Right lung (tissue), 10 donors: Measurements from ENCODE around the gene CCDC78. TPM values are rescaled to one million over a fixed set of nuclear protein-coding genes. Genes with fewer than 3 reads are reported as not detected.

ENCODE experiments used
- DNase-seq, 2 donors: peaks; one replicate each; pipeline ENCODE4 v3.0.0-alpha.2; 2013
- long read RNA-seq, 8 donors: transcript quantifications; one replicate each; lab custom pipeline, GENCODE V29; 2026
- polyA plus RNA-seq, 5 donors: library from polyadenylated mRNA; unstranded; fragments of 120-200 nt; gene quantifications; one replicate each; pipeline versions ENCODE4 v1.2.1 to v1.2.3, GENCODE V29; 2013; ENCODE audit warnings: inconsistent platforms in 1 of 5, low replicate concordance in 1 of 5; ENCODE audit not compliant: insufficient read length in 5 of 5, insufficient read depth in 1 of 5

Gene CCDC78
- polyA plus RNA-seq = 10 to 100 TPM in 1 of 5 donors, 1 to 10 TPM in 4; 1.3 to 13.0 (median 6.3) TPM
- long read RNA-seq, donor 1 = 0 reads
- long read RNA-seq, donor 2 = 0 reads
- long read RNA-seq, donor 3 = 0 reads
- long read RNA-seq, donor 4 = 0 reads
- long read RNA-seq, donor 5 = 0 reads
- long read RNA-seq, donor 6, partial matches to known transcripts = 0 of 1 reads
- long read RNA-seq, donor 6, other reads (novel, unspliced or antisense) = 0 of 1 reads
- long read RNA-seq, donor 7 = 0 reads
- long read RNA-seq, donor 8 = 0 reads

DNA sequence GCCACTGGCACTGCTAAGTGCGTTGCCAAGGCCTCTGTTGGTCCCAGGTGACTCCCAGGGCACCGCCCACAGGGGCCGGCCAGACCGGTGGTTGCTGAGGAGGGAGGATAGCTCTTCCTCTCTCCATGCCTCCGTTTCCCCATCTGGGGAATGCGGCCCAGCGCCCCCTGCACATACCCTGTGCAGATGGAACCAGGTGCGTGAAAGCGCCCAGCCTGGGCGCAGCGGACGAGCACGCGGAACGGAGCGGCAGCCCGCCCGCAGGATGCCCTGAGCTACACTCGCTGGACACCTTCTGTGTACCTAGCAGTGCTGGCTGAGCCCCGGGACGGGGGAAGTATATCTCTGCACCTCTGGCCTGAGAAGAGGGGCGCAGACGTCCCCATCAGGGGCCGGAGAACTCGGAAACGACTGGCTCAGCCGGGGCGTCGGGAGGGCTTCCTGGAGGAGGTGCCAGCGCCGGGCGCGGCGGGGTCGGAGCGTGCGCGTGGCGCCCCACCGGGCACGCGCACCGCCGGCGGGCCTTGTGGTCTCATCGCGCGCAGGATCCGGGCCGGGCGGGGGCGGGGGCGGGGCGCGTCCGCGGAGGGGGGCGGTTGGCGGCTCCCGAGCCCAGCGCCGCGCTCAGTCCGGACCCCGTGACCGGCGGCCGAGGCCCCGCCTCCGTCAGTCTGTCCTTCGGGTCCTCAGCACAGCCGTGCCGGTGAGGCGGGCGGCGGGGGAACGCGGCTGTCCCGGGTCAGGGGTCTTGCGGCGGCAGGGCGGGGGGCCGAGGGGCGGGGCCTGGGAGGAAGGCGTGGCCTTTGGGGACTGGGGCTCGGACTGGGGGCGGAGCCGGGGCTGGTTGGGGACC is at the start of gene CCDC78, which contains the start of gene HAGHL:
Gene CCDC78 (minus strand): TSS at position 6 of the 853 bp plus-strand sequence. CDS start 76 bp downstream, outside the sequence.
Gene HAGHL (plus strand): TSS at position 669 of the 853 bp plus-strand sequence. CDS start 404 bp downstream, outside the sequence.
- no peak for DNase-seq

DNA sequence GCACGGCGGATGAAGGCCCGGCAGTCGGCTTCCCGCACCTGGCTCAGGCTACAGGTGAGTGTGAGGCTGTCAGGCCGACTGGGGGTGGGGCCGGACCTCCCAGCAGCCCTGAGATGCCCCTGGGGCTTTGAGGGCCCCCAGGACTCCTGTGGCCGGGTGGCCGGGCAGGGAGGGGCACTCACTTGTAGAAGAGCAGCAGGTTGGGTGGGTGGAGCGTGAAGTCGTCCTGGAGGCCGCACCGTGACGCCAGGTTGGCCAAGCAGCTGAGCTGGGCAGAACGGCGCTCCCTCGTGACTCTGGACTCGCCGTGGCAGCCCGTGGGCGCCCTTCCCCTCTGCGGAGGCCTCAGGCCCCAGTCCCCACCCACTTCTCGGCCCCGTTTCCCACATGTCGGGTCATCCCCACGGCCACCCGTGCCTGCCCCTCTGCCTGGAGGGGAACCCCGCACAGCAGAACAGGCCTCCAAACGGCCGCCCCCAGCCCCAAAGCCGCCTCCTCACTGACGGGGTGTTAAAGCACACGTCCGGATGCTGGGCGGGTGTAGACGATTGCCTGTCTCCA is 49.1 kb upstream of the CCDC78 start:
- DNase-seq = no peak

DNA sequence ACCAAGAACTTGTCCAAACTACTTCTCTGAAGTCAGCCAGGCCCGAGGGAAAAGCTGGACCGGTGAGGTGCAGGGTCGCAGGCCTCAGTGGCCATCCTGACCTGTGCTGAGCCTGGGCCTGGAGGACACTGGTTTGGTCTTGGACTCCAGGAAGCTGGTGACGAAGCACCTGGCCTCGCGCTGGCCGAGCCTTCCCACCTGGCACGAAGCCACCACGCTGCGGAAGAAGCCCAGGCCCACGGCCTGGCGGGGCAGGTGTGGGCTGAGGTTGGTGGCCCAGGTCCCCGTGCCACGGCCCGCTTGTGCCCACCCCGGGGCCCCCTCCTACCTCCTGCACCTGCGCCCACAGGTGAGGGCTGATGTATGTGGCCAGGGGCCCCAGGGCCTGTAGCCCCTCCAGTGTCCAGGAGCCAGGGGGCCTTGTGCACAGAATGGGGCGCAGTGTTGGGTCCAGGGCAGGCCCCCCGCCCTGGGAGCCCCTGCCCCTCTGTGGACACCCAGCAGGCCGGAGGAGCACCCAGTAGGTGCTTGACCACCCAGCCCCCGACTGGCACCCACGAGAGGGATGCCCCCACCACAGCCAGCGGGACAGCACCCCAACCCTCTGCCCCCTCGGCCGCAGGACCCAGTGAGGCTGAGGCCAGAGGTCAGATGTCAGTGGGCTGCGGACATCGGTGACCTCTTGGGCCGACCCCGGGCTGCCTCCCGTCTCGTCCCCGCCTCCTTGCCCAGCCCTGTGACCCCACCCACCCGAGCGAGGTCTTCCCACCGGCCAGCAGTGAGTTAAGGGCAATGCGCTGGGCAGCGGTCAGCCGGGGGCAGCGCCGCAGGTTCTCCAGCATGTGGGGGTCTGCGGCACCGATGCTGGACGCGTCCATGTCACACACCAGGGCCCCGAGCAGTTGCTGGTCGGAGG is 48.1 kb upstream of the CCDC78 start:
- no peak for DNase-seq

DNA sequence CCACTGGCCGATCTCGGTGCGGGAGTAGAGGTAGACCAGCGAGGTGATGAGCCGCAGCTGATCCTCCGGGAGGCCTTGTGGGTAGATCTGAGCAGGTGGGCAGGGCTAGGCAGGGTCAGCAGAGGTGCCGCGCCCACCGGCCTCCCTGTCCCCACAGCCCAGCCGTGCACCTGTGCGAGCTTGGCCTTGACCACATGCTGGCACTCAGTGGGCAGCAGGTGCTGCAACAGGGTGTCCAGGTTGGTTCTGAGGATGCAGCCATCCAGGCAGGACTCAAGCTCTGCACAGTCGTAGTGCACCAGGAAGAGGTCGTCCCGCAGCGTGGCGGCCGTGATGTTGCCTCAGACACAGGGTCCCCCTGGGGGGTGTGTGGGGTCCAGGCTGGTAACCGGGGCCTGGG is 46.7 kb upstream of the CCDC78 start:
- no peak for DNase-seq

- no peak for DNase-seq
Measured at GRCh38 chr16:770411-770810, 44.2 kb upstream of the CCDC78 start.

- DNase-seq = no peak
Measured at GRCh38 chr16:769934-770333, 43.7 kb upstream of the CCDC78 start.

GRCh38 chr16:769184-769784 is 43.0 kb upstream of the CCDC78 start:
- DNase-seq = no peak

- DNase-seq = no peak
Measured at GRCh38 chr16:768428-768827, 42.2 kb upstream of the CCDC78 start.

DNA sequence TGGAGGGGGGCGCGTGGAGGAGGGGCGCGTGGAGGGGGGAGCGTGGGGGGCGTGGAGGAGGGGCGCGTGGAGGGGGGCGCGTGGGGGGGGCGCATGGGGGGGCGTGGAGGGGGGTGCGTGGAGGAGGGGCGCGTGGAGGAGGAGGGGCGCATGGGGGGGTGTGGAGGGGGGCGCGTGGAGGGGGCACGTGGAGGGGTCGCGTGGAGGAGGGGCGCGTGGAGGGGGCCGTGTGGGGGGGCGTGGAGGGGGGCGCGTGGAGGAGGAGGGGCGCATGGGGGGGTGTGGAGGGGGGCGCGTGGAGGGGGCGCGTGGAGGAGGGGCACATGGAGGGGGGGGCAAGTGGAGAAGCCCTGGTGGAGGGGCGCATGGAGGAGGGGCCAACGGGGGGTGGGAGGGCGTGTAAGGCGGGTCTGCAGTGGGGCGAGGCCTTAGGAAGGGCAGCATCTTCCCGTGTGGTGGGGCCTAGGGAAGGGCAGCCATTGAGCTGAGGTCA is 41.5 kb upstream of the CCDC78 start:
- no peak for DNase-seq

DNA sequence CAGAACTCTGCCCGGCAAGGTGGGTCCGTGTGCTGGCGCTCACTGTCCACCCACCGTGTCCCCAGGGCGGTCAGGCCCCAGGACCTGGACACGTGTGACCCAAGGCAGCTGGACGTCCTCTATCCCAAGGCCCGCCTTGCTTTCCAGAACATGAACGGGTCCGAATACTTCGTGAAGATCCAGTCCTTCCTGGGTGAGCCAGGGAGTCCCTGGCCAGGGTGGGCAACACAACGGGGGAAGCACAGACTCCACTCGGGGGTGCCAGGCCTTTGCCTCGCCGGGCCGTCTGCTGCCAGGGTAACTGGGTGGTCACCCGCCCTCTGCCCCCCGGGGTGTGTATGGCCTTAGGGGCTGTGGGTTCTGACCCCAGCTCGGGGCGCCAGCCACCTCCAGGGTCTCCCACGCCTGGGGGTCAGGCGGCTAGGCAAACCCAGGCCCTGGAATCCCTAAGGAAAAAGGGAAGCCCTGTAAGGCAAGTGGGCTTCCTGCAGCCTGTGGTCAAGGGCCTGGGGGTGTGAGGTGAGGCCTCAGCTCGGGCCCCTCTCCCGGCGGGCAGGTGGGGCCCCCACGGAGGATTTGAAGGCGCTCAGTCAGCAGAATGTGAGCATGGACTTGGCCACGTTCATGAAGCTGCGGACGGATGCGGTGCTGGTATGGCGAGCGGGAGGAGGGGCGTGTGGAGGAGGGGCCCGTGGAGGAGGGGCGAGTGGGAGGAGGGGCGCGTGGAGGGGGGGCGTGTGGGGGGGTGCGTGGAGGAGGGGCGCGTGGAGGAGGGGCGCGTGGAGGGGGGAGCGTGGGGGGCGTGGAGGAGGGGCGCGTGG is 40.8 kb upstream of the CCDC78 start:
- DNase-seq = no peak

DNA sequence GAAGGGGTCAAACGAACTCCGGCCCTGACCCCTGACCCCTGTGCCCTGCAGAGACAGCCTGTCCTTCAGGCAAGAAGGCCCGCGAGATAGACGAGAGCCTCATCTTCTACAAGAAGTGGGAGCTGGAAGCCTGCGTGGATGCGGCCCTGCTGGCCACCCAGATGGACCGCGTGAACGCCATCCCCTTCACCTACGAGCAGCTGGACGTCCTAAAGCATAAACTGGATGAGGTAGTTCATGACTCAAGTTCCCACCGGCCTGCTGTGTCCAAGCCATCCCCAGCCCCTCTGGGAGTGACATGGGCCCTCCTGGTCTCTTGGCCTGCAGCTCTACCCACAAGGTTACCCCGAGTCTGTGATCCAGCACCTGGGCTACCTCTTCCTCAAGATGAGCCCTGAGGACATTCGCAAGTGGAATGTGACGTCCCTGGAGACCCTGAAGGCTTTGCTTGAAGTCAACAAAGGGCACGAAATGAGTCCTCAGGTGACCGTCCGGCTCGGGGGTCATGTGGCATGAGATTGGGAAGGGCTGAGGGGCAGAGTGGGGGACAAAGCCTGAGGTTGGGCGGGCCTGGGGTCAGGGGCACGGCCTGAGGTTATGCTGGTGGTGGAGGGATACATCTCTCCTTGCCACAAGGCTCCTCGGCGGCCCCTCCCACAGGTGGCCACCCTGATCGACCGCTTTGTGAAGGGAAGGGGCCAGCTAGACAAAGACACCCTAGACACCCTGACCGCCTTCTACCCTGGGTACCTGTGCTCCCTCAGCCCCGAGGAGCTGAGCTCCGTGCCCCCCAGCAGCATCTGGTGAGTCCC is 40.0 kb upstream of the CCDC78 start:
- no peak for DNase-seq

DNA sequence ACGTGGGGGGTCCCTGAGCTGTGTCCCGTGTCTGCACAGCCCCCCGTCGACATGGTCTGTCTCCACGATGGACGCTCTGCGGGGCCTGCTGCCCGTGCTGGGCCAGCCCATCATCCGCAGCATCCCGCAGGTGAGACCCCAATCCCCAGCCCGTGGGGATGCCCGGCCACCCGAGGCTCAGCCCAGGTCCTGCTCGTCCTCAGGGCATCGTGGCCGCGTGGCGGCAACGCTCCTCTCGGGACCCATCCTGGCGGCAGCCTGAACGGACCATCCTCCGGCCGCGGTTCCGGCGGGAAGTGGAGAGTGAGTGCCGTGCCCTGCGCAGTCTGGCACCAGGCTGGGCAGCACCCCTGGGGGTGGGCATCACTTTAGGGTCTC is 39.2 kb upstream of the CCDC78 start:
- DNase-seq = no peak

GRCh38 chr16:764848-765487 is 38.7 kb upstream of the CCDC78 start:
- DNase-seq = no peak

DNA sequence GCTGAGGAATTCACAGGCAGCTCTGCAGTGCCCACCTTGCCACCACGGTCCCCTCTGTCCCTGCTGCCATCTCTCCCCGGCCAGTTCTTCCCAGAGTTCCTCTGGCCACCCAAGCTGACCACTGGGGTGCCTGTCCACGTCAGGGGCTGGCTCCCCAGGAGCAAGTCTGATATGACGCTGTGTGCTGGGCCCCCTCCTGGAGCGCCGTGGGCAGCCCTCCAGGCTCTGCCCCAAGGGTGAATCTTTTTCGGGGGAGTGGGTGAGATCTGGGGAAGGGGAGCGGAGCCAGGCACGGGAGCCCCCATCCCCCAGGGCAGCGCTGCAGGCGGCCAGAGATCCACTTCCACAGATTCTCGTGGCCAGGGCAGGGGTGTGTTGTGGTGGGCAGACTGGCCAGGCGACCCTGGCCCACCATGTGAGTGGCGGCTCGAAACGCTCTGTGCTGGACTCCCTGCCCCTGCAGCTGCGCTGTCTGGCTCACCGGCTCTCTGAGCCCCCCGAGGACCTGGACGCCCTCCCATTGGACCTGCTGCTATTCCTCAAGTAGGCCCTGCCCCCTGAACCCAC is 38.0 kb upstream of the CCDC78 start:
- no peak for DNase-seq

DNA sequence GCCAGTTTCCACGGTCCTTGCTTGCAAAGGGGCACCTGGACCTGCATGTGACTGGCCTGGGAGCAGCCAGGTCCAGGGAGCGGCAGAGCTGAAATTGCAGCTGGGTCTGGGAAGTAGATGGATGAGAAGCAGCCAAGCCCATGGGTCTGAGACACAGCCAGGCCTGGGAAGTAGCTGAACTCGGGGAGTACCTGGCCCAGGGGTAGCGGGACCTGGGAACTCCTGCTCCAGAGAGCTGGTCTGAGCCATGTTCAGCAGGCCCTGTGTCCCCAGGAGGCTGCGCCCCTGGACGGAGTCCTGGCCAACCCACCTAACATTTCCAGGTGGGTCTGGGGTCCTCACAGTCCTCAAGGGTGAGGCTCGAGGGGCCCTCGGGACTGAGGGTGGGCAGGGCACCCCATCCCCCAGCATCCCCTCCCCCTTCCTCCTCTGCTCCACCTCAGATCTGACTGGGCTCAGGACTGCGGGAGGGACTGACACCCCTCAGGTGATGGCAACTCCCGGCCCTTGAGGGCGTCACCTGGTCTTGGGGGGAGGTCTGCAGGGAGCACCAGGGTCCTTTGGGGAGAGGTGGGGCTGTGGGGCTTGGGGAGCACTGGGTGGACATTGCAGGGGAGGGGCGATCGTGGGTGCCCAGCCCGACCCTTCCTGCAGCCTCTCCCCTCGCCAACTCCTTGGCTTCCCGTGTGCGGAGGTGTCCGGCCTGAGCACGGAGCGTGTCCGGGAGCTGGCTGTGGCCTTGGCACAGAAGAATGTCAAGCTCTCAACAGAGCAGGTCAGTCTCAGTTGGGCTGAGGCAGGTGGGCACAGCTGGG is 37.3 kb upstream of the CCDC78 start:
- DNase-seq = no peak

DNA sequence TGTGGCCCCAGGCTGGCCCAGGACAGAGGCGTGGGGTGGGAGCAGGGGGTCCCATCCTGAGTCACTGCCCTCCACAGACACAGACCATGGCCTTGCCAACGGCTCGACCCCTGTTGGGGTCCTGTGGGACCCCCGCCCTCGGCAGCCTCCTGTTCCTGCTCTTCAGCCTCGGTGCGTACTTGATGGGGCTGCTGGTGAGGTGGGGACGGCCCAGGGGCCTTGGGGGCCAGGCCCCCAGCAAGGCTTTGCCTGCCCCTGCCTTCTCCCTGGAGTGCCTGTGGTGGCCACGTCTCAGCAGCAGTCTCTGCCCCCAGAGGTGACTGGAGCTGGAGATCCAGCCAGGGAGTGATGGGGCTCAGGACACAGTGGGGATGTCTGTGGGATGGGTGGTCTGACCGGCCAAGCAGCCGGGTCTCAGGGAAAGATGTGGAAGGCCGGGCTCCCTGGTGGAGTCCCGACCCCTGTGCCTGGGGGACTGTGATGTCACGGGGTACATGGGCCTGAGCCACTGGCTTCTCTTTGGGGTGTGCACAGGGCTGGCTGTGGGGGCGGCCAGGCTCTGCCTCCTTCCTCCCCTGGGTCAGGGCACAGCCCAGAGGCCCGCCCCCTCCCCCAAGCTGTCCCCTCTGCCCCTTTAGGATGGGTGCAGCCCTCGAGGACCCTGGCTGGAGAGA is 36.5 kb upstream of the CCDC78 start:
- no peak for DNase-seq
